ENCODE measurements around the gene GIGYF1.

DNA sequence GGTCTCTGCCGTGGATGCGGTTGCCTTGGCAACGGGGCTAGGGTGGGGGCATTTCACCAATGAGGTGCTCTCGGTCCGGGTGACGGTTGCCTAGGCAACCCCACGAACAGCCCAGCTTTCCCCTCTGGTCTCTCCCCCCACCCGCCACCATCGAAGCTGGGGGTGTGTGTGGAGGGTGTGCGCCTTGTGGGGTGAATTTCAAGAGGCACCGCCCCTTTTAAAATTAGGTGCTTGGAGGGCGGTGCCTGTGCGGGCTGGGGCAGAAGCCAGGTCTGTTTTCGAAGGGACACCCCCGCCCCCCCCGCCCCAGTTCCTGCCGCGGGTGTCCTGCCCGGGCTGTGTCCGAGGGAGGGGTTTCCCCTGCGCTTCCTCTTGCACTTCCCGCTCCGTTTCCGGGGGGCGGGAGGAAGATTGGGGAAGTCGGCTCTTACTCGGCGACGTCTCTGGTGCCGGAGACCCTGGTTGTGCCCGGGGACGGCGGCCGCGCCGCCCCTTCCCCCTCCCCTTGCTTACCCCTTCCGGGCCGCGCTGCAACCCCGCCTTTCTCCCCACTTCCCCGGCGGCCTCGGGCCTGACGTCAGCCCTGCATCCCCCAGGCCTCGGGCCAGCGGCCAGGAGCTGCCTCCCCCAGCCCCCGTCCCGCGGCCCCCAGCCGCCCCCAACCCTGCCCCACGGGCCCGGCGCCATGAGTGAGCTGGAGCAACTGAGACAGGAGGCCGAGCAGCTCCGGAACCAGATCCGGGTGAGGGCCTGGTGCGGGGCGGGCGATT lies 18.3 kb downstream of the GIGYF1 start:
- TF ChIP-seq CTCF (conservative IDR thresholded peaks at IDR 0.05 in 1 of 2, IDR thresholded peaks at IDR 0.05 in 1 of 2; ENCODE audit: extremely low read depth in 1 of 2, insufficient read depth in 1 of 2, low read depth in 1 of 2, low read length in 2 of 2) (no peak), EZH2 (IDR thresholded peaks at IDR 0.05; ENCODE audit: borderline replicate concordance, low read length) (no peak)

Measured in mammary epithelial cell (primary cell).